Uterus (tissue), 4 donors: ENCODE measurements around the gene FFAR4. TPM values are rescaled to one million over a fixed set of nuclear protein-coding genes. Genes with fewer than 3 reads are reported as not detected.
A peak's percentile ranks its signal among the peaks of the same experiment; 100 is the strongest.
"Not testable (repeated sequence)": the region's sequence is repeated elsewhere in the genome, so short reads cannot be mapped to it uniquely, and the experiment has no call there.

Experiments used
- DNase-seq, 2 donors: peaks; one replicate each; pipeline ENCODE4 v3.0.0-alpha.2; 2019 to 2020
- H3K27ac ChIP-seq, 2 donors: fragments of 200-600 bp; sonication (generic); 1 replicate in 1 of 2; 2 replicates in 1 of 2; pipeline ENCODE4 v1.5.1; 2016 to 2018
- H3K27me3 ChIP-seq, 2 donors: fragments of 200-600 bp; sonication (generic); one replicate each; pipeline ENCODE4 v1.5.1; 2018 to 2019; ENCODE audit warnings: control low read depth in 1 of 2
- H3K36me3 ChIP-seq, 2 donors: fragments of 200-600 bp; sonication (generic); one replicate each; pipeline ENCODE4 v1.5.1; 2019; ENCODE audit warnings: control low read depth in 1 of 2
- H3K4me1 ChIP-seq, 2 donors: fragments of 200-600 bp; sonication (generic); one replicate each; pipeline ENCODE4 v1.5.1; 2018 to 2019; ENCODE audit warnings: control low read depth in 1 of 2
- H3K4me3 ChIP-seq, 2 donors: fragments of 200-600 bp; sonication (generic); 1 replicate in 1 of 2; 2 replicates in 1 of 2; pipeline ENCODE4 v1.5.1; 2018 to 2019; ENCODE audit warnings: mild to moderate bottlenecking in 1 of 2
- H3K9me3 ChIP-seq, 2 donors: fragments of 200-600 bp; sonication (generic); one replicate each; pipeline ENCODE4 v1.5.1; 2019; ENCODE audit warnings: control low read depth in 1 of 2
- POLR2A ChIP-seq, 2 donors: fragments of 450-650 bp; IDR thresholded peaks; one replicate each; pipeline ENCODE4 v1.6.1; 2016; ENCODE audit warnings: antibody characterized with exemption in 2 of 2, mild to moderate bottlenecking in 1 of 2, moderate library complexity in 1 of 2
- intact Hi-C: fragments of 100-400 bp; cut with DNase I; formaldehyde crosslinking; loops from one replicate; pipeline ENCODE4 v1.15.1; 2023; ENCODE audit warnings: low total_unique reads
- total RNA-seq, 4 donors: library from RNA; depleted of rRNA in 3 of 4; stranded (reverse); fragments of >200 nt in 3 of 4; gene quantifications; one replicate each; pipeline versions ENCODE4 v1.1.0 to v1.2.4, GENCODE V29; 2014 to 2023
- TF ChIP-seq, protein P1 (sequence below), 4 experiments: fragments of 200-600 bp in 2 of 4; fragments of 450-650 bp in 2 of 4; sonication (generic) in 2 of 4; IDR thresholded peaks; one replicate each; pipeline ENCODE4 v1.5.1; 2016 to 2019; ENCODE audit warnings: antibody characterized with exemption in 4 of 4, mild to moderate bottlenecking in 2 of 4, moderate library complexity in 1 of 4
- donor health status: DM: yes; HTN: yes; CAD: no.

The FFAR4 gene
- total RNA-seq, 4 donors from 2014 or later: not detected

- no peak for TF ChIP-seq POLR2A (IDR thresholded peaks at IDR 0.05)
- TF ChIP-seq, protein P1, sequence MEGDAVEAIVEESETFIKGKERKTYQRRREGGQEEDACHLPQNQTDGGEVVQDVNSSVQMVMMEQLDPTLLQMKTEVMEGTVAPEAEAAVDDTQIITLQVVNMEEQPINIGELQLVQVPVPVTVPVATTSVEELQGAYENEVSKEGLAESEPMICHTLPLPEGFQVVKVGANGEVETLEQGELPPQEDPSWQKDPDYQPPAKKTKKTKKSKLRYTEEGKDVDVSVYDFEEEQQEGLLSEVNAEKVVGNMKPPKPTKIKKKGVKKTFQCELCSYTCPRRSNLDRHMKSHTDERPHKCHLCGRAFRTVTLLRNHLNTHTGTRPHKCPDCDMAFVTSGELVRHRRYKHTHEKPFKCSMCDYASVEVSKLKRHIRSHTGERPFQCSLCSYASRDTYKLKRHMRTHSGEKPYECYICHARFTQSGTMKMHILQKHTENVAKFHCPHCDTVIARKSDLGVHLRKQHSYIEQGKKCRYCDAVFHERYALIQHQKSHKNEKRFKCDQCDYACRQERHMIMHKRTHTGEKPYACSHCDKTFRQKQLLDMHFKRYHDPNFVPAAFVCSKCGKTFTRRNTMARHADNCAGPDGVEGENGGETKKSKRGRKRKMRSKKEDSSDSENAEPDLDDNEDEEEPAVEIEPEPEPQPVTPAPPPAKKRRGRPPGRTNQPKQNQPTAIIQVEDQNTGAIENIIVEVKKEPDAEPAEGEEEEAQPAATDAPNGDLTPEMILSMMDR (IDR thresholded peaks at IDR 0.05): peak in 1 of 4 experiments; percentile 6
- H3K9me3 ChIP-seq: no peaks in the 10 kb centered on the region
- H3K36me3 ChIP-seq: no peaks in the 10 kb centered on the region
- no peaks in the 10 kb centered on the region for H3K27me3 ChIP-seq
- DNase-seq: peak in 1 of 2 donors; percentile 20
- H3K4me3 ChIP-seq: no peak overlapping the region
- no peak overlapping the region for H3K27ac ChIP-seq
- H3K4me1 ChIP-seq: no peaks in the 10 kb centered on the region
- intact Hi-C loops: no loop called here
Measured at GRCh38 chr10:93542358-93542791, 24.1 kb upstream of the FFAR4 start.

DNA sequence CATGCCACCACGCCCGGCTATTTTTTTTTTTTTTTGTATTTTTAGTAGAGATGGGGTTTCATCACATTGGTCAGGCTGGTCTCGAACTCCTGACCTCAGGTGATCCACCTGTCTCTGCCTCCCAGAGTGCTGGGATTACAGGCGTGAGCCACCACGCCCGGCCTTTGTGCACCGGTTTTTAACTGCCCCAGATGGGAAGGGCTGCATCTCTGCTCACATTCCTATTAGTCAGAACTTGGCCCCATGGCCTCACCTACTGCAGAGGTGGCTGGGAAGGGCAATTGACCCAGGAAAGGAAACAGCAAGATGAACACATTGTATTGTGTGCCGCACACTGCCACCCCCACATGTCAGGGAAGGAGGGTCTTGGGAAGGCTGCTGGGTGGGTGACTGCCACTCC, 19.5 kb upstream of the FFAR4 start:
- H3K36me3 ChIP-seq, H3K9me3 ChIP-seq, DNase-seq, H3K27me3 ChIP-seq, H3K4me3 ChIP-seq, intact Hi-C loops, H3K4me1 ChIP-seq, H3K27ac ChIP-seq: not testable (repeated sequence)

GRCh38 chr10:93547522-93547921, 18.9 kb upstream of the FFAR4 start:
- Histone ChIP-seq H3K27ac (no peak overlapping the region), H3K4me3 (no peak overlapping the region), H3K9me3 (no peaks in the 10 kb centered on the region), H3K36me3 (no peaks in the 10 kb centered on the region), H3K27me3 (no peaks in the 10 kb centered on the region), H3K4me1 (no peaks in the 10 kb centered on the region)
- intact Hi-C loops: no loop called here
- DNase-seq: no peak
- TF ChIP-seq, protein P1 (IDR thresholded peaks at IDR 0.05): no peak

DNA sequence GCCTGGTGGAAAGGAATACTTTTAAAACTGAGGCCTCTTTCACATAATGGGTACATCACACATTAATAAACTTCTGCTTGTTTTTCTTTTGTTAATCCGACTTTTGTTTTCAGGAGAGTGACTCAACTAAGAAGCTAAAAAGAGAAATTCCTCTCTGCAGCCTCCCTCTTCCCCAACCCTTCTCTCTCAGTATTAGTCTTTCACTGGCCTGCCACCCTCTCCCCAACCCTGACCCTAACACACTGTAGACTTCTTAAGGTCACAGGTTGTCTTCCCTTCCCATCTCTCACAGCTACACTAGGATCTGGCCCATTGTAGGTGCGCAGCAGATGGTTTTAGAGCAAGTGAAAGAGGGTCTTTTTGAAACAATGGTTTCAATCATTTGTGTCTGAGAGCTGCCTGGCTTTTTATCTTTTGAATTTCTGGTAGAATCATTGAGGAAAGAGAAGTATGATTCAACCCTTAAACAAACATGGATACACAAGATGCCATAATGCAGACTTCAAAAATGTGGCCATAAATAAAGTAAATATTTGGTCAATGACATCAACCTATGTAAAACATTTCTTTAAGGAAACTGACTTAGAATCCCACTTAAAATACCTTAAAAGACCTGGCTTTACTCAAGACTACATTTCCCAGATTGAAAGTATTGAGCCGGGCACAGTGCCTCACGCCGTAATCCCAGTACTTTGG, 17.9 kb upstream of the FFAR4 start:
- intact Hi-C loops: no loop called here
- Histone ChIP-seq H3K9me3 (no peaks in the 10 kb centered on the region), H3K4me1 (no peaks in the 10 kb centered on the region), H3K4me3 (no peak overlapping the region), H3K36me3 (no peaks in the 10 kb centered on the region), H3K27ac (no peak overlapping the region), H3K27me3 (no peaks in the 10 kb centered on the region)
- no peak for DNase-seq
- no peak for TF ChIP-seq POLR2A (IDR thresholded peaks at IDR 0.05)
- TF ChIP-seq, protein P1 (IDR thresholded peaks at IDR 0.05): no peak

GRCh38 chr10:93550606-93551005, 15.9 kb upstream of the FFAR4 start:
- no peaks in the 10 kb centered on the region for H3K4me1 ChIP-seq
- H3K36me3 ChIP-seq: no peaks in the 10 kb centered on the region
- intact Hi-C loops: no loop called here
- H3K9me3 ChIP-seq: no peaks in the 10 kb centered on the region
- no peak overlapping the region for H3K4me3 ChIP-seq
- H3K27ac ChIP-seq: no peak overlapping the region
- no peaks in the 10 kb centered on the region for H3K27me3 ChIP-seq
- no peak for DNase-seq
- TF ChIP-seq POLR2A (IDR thresholded peaks at IDR 0.05): no peak
- TF ChIP-seq, protein P1 (IDR thresholded peaks at IDR 0.05): no peak

DNA sequence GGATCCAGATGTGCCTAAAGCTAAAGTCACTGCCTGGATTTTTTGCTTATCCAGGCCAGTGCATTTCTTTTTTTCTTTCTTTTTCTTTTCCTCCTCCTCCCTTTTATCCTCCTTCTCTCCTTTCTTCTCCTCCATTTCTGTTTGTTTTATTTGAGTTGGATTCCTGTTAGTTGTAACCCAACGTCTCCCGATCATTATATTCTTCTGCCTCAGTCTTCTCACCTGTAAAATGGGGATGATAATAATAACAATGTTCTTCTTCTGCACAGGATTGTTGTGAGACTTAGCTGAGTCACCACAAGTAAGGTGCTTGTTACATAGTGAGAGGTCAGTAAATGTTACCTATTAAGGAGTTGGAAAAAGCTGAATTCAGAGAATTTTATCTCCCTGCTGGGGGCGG, 13.7 kb upstream of the FFAR4 start:
- Histone ChIP-seq H3K27ac (no peak overlapping the region), H3K4me1 (no peaks in the 10 kb centered on the region), H3K36me3 (no peaks in the 10 kb centered on the region), H3K9me3 (no peaks in the 10 kb centered on the region), H3K27me3 (no peaks in the 10 kb centered on the region), H3K4me3 (no peak overlapping the region)
- no peak for DNase-seq
- intact Hi-C loops: no loop called here
- TF ChIP-seq POLR2A (IDR thresholded peaks at IDR 0.05): no peak
- TF ChIP-seq, protein P1 (IDR thresholded peaks at IDR 0.05): no peak
